ENCODE data around the gene RSRP1.
A peak's percentile ranks its signal among the peaks of the same experiment; 100 is the strongest.

DNA sequence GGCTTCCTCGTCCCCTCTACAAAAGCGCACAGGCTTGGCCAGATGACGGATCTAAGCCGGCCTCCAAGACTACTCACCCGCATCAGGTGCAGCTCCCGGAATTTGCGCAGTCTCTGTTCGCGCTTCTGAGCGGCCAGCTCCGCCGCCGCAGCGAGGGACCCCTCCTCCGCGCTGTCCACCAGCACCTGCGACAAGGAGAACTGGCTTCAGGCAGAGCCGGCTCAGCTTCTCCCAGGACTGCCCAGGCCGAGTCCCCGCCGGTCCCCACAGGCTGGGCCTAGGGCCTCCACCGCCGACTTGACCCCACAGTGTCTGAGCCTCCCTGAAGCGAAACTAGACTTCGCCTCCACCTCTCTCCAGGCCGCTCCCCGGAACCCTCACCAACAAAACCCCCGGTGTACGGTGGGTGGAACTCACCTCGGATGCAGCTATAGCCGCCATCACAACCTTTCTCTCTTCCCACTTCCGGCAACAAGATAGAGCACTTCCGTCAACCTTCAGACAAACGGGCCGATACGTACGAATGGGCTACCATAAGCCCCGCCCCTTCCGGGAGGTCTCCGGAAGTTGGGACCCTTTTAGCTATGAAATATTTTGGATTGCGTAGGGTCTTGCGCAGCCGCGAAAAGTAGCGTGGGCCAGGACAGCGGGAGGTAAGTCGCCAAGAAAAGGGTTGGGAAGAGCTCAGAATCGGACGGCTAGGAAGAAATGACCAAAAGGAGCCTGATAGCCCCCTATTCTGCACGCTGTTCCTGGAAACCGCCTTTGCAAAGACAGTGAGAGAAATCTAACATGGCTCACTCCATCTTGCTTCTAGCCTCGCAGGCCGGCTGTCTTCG lies 15.0 kb downstream of the RSRP1 start, which contains the start of gene SYF2:
- TF ChIP-seq ZNF354B (CRISPR knock-in tag; IDR thresholded peaks at IDR 0.05) (no peak), ZNF234 (CRISPR knock-in tag; conservative IDR thresholded peaks at IDR 0.05) (no peak), SRSF1 (optimal IDR thresholded peaks at IDR 0.05; ENCODE audit: low read depth, low read length) (peak; percentile 81), TP53 (CRISPR knock-in tag; conservative IDR thresholded peaks at IDR 0.05) (peak; percentile 61; the same call in 1 of the 2 replicates), POLR2A (IDR thresholded peaks at IDR 0.05; ENCODE audit: insufficient read depth in 1 of 2, low read depth in 2 of 2, low read length in 2 of 2) (peak; percentile 64 to 65), ZNF33B (CRISPR knock-in tag; IDR thresholded peaks at IDR 0.05) (no peak), PHB2 (IDR thresholded peaks at IDR 0.05; ENCODE audit: partially characterized antibody) (no peak), PHF20 (CRISPR knock-in tag; IDR thresholded peaks at IDR 0.05) (peak; percentile 90), TGIF2 (CRISPR knock-in tag; IDR thresholded peaks at IDR 0.05) (peak; percentile 54), RARA (CRISPR knock-in tag; IDR thresholded peaks at IDR 0.05) (no peak; the same call in 1 of the 2 replicates), ZFP36L2 (CRISPR knock-in tag; IDR thresholded peaks at IDR 0.05) (no peak), ZBTB1 (CRISPR knock-in tag; IDR thresholded peaks at IDR 0.05; ENCODE audit: borderline replicate concordance) (no peak)
- TF ChIP-seq, protein P1, sequence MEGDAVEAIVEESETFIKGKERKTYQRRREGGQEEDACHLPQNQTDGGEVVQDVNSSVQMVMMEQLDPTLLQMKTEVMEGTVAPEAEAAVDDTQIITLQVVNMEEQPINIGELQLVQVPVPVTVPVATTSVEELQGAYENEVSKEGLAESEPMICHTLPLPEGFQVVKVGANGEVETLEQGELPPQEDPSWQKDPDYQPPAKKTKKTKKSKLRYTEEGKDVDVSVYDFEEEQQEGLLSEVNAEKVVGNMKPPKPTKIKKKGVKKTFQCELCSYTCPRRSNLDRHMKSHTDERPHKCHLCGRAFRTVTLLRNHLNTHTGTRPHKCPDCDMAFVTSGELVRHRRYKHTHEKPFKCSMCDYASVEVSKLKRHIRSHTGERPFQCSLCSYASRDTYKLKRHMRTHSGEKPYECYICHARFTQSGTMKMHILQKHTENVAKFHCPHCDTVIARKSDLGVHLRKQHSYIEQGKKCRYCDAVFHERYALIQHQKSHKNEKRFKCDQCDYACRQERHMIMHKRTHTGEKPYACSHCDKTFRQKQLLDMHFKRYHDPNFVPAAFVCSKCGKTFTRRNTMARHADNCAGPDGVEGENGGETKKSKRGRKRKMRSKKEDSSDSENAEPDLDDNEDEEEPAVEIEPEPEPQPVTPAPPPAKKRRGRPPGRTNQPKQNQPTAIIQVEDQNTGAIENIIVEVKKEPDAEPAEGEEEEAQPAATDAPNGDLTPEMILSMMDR (CRISPR knock-in tag; IDR thresholded peaks at IDR 0.05): no peak
- TF ChIP-seq, protein P2, sequence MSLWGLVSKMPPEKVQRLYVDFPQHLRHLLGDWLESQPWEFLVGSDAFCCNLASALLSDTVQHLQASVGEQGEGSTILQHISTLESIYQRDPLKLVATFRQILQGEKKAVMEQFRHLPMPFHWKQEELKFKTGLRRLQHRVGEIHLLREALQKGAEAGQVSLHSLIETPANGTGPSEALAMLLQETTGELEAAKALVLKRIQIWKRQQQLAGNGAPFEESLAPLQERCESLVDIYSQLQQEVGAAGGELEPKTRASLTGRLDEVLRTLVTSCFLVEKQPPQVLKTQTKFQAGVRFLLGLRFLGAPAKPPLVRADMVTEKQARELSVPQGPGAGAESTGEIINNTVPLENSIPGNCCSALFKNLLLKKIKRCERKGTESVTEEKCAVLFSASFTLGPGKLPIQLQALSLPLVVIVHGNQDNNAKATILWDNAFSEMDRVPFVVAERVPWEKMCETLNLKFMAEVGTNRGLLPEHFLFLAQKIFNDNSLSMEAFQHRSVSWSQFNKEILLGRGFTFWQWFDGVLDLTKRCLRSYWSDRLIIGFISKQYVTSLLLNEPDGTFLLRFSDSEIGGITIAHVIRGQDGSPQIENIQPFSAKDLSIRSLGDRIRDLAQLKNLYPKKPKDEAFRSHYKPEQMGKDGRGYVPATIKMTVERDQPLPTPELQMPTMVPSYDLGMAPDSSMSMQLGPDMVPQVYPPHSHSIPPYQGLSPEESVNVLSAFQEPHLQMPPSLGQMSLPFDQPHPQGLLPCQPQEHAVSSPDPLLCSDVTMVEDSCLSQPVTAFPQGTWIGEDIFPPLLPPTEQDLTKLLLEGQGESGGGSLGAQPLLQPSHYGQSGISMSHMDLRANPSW (CRISPR knock-in tag; IDR thresholded peaks at IDR 0.05; ENCODE audit: borderline replicate concordance): peak; percentile 53; the same call in 1 of the 2 replicates
